ENCODE measurements around the gene ISLR. TPM values are rescaled to one million over a fixed set of nuclear protein-coding genes. Genes with fewer than 3 reads are reported as not detected.
"Not testable (repeated sequence)": the region's sequence is repeated elsewhere in the genome, so short reads cannot be mapped to it uniquely, and the experiment has no call there.

Gene ISLR
- total and polyA plus RNA-seq, 2 donors (not counting 1 experiment from before 2014, with no cell fraction given) = 14.0 to 17.3 TPM

DNA sequence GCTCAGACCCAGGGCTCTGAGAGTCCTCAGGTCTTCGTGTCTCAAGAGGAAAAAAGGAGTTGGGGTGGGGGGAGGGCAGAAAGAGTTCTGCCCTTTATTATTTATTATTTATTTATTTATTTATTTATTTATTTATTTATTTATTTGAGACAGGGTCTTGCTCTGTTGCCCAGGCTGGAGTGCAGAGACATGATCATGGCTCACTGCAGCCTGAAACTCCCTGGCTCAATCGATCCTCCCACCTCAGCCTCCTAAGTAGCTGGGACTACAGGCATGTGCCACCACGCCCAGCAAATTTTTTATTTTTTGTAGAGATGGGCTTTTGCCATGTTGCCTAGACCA lies 11.3 kb upstream of the ISLR start:
- not testable (repeated sequence) for H3K9me3 ChIP-seq (ENCODE audit: control insufficient read depth, insufficient read depth, low read depth, low read length); H3K4me2 ChIP-seq (ENCODE audit: extremely low read depth, insufficient read depth, low read length); H3K27me3 ChIP-seq (ENCODE audit: control insufficient read depth, insufficient read depth, low read length); H3K4me1 ChIP-seq (ENCODE audit: control insufficient read depth, extremely low read depth, insufficient read depth, low read length); H3K9ac ChIP-seq (ENCODE audit: insufficient read depth, low read length); H4K20me1 ChIP-seq (ENCODE audit: control insufficient read depth, extremely low read depth, insufficient read depth, low read length); H3K36me3 ChIP-seq (ENCODE audit: control insufficient read depth, insufficient read depth, low read length); H3K27ac ChIP-seq (ENCODE audit: insufficient read depth, low read length); H3K4me3 ChIP-seq (replicated peaks in 1 of 4; ENCODE audit: control extremely low read depth in 1 of 4, insufficient read depth in 1 of 4, low read depth in 3 of 4, low read length in 4 of 4); DNase-seq (ENCODE audit: low read depth in 2 of 2); H3K79me2 ChIP-seq (ENCODE audit: control insufficient read depth, insufficient read depth, low read length); H2AFZ ChIP-seq (ENCODE audit: low read length)

DNA sequence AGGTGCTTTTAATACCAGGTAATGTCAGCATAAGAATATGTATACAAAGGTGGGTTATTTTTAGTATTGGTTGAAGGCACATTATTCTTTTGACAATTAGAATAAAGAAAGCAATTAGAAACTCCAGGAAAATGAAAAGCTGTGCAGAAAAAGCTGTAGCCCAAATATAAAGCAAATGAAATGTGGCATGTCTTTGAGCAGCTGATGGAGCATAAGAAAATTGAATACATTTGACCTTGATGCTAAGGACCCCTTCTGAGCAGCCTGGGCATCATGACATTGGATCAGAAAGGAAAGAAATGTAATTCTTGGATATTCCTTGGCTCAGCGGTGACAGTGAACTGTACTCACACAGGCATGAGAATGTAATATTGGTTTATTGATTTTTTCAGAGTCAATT lies 8.0 kb upstream of the ISLR start:
- DNase-seq (ENCODE audit: low read depth in 2 of 2) = no peak
- no peak overlapping the region for H3K4me2 ChIP-seq (ENCODE audit: extremely low read depth, insufficient read depth, low read length)
- H2AFZ ChIP-seq (ENCODE audit: low read length) = no peak overlapping the region
- H3K4me1 ChIP-seq (ENCODE audit: control insufficient read depth, extremely low read depth, insufficient read depth, low read length) = no peaks in the 10 kb centered on the region
- TF ChIP-seq, protein P1, sequence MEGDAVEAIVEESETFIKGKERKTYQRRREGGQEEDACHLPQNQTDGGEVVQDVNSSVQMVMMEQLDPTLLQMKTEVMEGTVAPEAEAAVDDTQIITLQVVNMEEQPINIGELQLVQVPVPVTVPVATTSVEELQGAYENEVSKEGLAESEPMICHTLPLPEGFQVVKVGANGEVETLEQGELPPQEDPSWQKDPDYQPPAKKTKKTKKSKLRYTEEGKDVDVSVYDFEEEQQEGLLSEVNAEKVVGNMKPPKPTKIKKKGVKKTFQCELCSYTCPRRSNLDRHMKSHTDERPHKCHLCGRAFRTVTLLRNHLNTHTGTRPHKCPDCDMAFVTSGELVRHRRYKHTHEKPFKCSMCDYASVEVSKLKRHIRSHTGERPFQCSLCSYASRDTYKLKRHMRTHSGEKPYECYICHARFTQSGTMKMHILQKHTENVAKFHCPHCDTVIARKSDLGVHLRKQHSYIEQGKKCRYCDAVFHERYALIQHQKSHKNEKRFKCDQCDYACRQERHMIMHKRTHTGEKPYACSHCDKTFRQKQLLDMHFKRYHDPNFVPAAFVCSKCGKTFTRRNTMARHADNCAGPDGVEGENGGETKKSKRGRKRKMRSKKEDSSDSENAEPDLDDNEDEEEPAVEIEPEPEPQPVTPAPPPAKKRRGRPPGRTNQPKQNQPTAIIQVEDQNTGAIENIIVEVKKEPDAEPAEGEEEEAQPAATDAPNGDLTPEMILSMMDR (conservative IDR thresholded peaks at IDR 0.05 in 1 of 2, IDR thresholded peaks at IDR 0.05 in 1 of 2; ENCODE audit: low read depth in 1 of 2, low read length in 2 of 2) = no peak
- no peak for TF ChIP-seq EZH2 (IDR thresholded peaks at IDR 0.05; ENCODE audit: low read length, missing control alignments)
- H4K20me1 ChIP-seq (ENCODE audit: control insufficient read depth, extremely low read depth, insufficient read depth, low read length) = no peaks in the 10 kb centered on the region
- H3K27me3 ChIP-seq (ENCODE audit: control insufficient read depth, insufficient read depth, low read length) = peaks cover 7% of the 10 kb centered on the region
- no peaks in the 10 kb centered on the region for H3K36me3 ChIP-seq (ENCODE audit: control insufficient read depth, insufficient read depth, low read length)
- H3K9me3 ChIP-seq (ENCODE audit: control insufficient read depth, insufficient read depth, low read depth, low read length) = no peaks in the 10 kb centered on the region
- no peak overlapping the region for H3K9ac ChIP-seq (ENCODE audit: insufficient read depth, low read length)
- no peak overlapping the region for H3K4me3 ChIP-seq (replicated peaks in 1 of 4; ENCODE audit: control extremely low read depth in 1 of 4, insufficient read depth in 1 of 4, low read depth in 3 of 4, low read length in 4 of 4)
- H3K79me2 ChIP-seq (ENCODE audit: control insufficient read depth, insufficient read depth, low read length) = no peaks in the 10 kb centered on the region
- no peak overlapping the region for H3K27ac ChIP-seq (ENCODE audit: insufficient read depth, low read length)

DNA sequence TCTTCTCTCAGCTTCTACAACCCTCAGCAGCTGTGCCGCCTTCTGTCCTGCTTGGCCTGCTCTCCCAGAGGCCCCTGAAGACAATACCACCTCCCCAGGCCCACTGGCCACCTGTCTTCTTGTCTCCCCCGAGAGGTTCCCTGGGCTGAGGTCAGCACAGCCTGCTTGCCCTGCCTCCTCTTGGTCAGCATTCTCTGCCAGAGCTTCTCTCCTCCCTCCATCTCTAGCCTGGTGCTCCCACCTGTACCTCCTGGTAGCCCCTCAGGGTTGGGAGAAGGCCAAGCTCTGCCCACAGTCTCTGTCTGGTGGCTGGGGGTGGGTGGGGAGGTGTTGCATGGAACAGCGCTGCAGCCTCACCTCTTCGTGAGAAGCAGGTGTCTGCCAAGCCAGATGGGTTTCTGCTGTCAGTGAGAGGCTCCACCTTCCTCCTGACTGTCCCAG lies 5.6 kb upstream of the ISLR start:
- no peaks in the 10 kb centered on the region for H3K79me2 ChIP-seq (ENCODE audit: control insufficient read depth, insufficient read depth, low read length)
- peaks cover 5% of the 10 kb centered on the region for H3K4me1 ChIP-seq (ENCODE audit: control insufficient read depth, extremely low read depth, insufficient read depth, low read length)
- no peaks in the 10 kb centered on the region for H3K9me3 ChIP-seq (ENCODE audit: control insufficient read depth, insufficient read depth, low read depth, low read length)
- no peaks in the 10 kb centered on the region for H3K36me3 ChIP-seq (ENCODE audit: control insufficient read depth, insufficient read depth, low read length)
- DNase-seq (ENCODE audit: low read depth in 2 of 2) = no peak
- no peak overlapping the region for H3K9ac ChIP-seq (ENCODE audit: insufficient read depth, low read length)
- peaks cover 7% of the 10 kb centered on the region for H3K27me3 ChIP-seq (ENCODE audit: control insufficient read depth, insufficient read depth, low read length)
- H3K4me2 ChIP-seq (ENCODE audit: extremely low read depth, insufficient read depth, low read length) = no peak overlapping the region
- TF ChIP-seq EZH2 (IDR thresholded peaks at IDR 0.05; ENCODE audit: low read length, missing control alignments) = no peak
- TF ChIP-seq, protein P1 (conservative IDR thresholded peaks at IDR 0.05 in 1 of 2, IDR thresholded peaks at IDR 0.05 in 1 of 2; ENCODE audit: low read depth in 1 of 2, low read length in 2 of 2) = no peak
- H3K27ac ChIP-seq (ENCODE audit: insufficient read depth, low read length) = no peak overlapping the region
- no peak overlapping the region for H3K4me3 ChIP-seq (replicated peaks in 1 of 4; ENCODE audit: control extremely low read depth in 1 of 4, insufficient read depth in 1 of 4, low read depth in 3 of 4, low read length in 4 of 4)
- H2AFZ ChIP-seq (ENCODE audit: low read length) = no peak overlapping the region
- H4K20me1 ChIP-seq (ENCODE audit: control insufficient read depth, extremely low read depth, insufficient read depth, low read length) = no peaks in the 10 kb centered on the region

Data from fibroblast of lung (primary cell).